KOPT-K1 (cell line): Measurements from ENCODE around the gene NSMCE1.

Source experiments
- H3K27ac ChIP-seq: fragments of 200-600 bp; sonication (generic); 2 replicates; pipeline ENCODE4 v1.5.1; 2016; ENCODE audit warnings: antibody characterized with exemption, mild to moderate bottlenecking, low read depth, low read length; ENCODE audit not compliant: poor library complexity, severe bottlenecking
- H3K36me3 ChIP-seq: fragments of 200-600 bp; sonication (generic); 2 replicates; pipeline ENCODE4 v1.5.1; 2017; ENCODE audit warnings: antibody characterized with exemption, mild to moderate bottlenecking, low read length, moderate library complexity; ENCODE audit not compliant: insufficient read depth
- H3K9me3 ChIP-seq: fragments of 200-600 bp; sonication (generic); 2 replicates; pipeline ENCODE4 v1.5.1; 2017; ENCODE audit warnings: antibody characterized with exemption, low read length, mild to moderate bottlenecking; ENCODE audit not compliant: insufficient read depth, poor library complexity, severe bottlenecking

The NSMCE1 gene

GRCh38 chr16:27268376-27269299 is at the start of gene NSMCE1:
NSMCE1 (minus strand) TSS chr16:27268772; CDS start chr16:27257570, 11,202 bp downstream.
- no peaks in the 10 kb centered on the region for H3K36me3 ChIP-seq
- peak within 1 kb of the TSS; percentile 75 for H3K27ac ChIP-seq
- no peaks in the 10 kb centered on the region for H3K9me3 ChIP-seq

- Histone ChIP-seq H3K36me3 (no peaks in the 10 kb centered on the region), H3K27ac (peak overlapping the region; percentile 38), H3K9me3 (no peaks in the 10 kb centered on the region)
These were observed 49.3 kb upstream of the NSMCE1 start for GRCh38 chr16:27317738-27318391.

- H3K36me3 ChIP-seq, result no peaks in the 10 kb centered on the region
- no peak overlapping the region for H3K27ac ChIP-seq
- no peaks in the 10 kb centered on the region for H3K9me3 ChIP-seq
These were observed 48.7 kb upstream of the NSMCE1 start for GRCh38 chr16:27317320-27317719.

- no peak overlapping the region for H3K27ac ChIP-seq
- no peaks in the 10 kb centered on the region for H3K9me3 ChIP-seq
- no peaks in the 10 kb centered on the region for H3K36me3 ChIP-seq
These were observed 47.6 kb upstream of the NSMCE1 start for GRCh38 chr16:27316038-27316680.

GRCh38 chr16:27315333-27316037 is 46.9 kb upstream of the NSMCE1 start:
- Histone ChIP-seq H3K36me3 (no peaks in the 10 kb centered on the region), H3K9me3 (no peaks in the 10 kb centered on the region), H3K27ac (no peak overlapping the region)

- Histone ChIP-seq H3K9me3 (no peaks in the 10 kb centered on the region), H3K36me3 (no peaks in the 10 kb centered on the region), H3K27ac (no peak overlapping the region)
These were observed 46.4 kb upstream of the NSMCE1 start for GRCh38 chr16:27314986-27315332.

- no peaks in the 10 kb centered on the region for H3K36me3 ChIP-seq
- H3K9me3 ChIP-seq, result no peaks in the 10 kb centered on the region
- H3K27ac ChIP-seq, result peak overlapping the region; percentile 50
These were observed 45.7 kb upstream of the NSMCE1 start for GRCh38 chr16:27314161-27314723.

- peak within 1 kb of the TSS; percentile 50 for H3K27ac ChIP-seq
These were observed 45.0 kb upstream of the NSMCE1 start, which contains the start of gene IL4R for GRCh38 chr16:27313422-27314160. IL4R (plus strand) TSS chr16:27313974; CDS start chr16:27340204, 26,230 bp downstream.

GRCh38 chr16:27312580-27313421 is 44.2 kb upstream of the NSMCE1 start:
- Histone ChIP-seq H3K9me3 (peaks cover 7% of the 10 kb centered on the region), H3K27ac (peak overlapping the region; percentile 50), H3K36me3 (no peaks in the 10 kb centered on the region)

More at GRCh38 chr16:27313422-27314160, 45.0 kb upstream of the NSMCE1 start, which contains the start of gene IL4R:
- Histone ChIP-seq H3K9me3 (peaks cover 6% of the 10 kb centered on the region), H3K36me3 (no peaks in the 10 kb centered on the region)

- no peak overlapping the region for H3K27ac ChIP-seq
- no peaks in the 10 kb centered on the region for H3K36me3 ChIP-seq
- H3K9me3 ChIP-seq, result peaks cover 7% of the 10 kb centered on the region
These were observed 43.3 kb upstream of the NSMCE1 start for GRCh38 chr16:27311897-27312303.

- Histone ChIP-seq H3K9me3 (peaks cover 7% of the 10 kb centered on the region), H3K36me3 (no peaks in the 10 kb centered on the region), H3K27ac (no peak overlapping the region)
These were observed 42.9 kb upstream of the NSMCE1 start for GRCh38 chr16:27311448-27311830.

- Histone ChIP-seq H3K27ac (no peak overlapping the region), H3K36me3 (no peaks in the 10 kb centered on the region), H3K9me3 (peaks cover 7% of the 10 kb centered on the region)
These were observed 42.2 kb upstream of the NSMCE1 start for GRCh38 chr16:27310576-27311447.
